ENCODE data around the gene SYNE2.
A peak's percentile ranks its signal among the peaks of the same experiment; 100 is the strongest.

SYNE2 gene

DNA sequence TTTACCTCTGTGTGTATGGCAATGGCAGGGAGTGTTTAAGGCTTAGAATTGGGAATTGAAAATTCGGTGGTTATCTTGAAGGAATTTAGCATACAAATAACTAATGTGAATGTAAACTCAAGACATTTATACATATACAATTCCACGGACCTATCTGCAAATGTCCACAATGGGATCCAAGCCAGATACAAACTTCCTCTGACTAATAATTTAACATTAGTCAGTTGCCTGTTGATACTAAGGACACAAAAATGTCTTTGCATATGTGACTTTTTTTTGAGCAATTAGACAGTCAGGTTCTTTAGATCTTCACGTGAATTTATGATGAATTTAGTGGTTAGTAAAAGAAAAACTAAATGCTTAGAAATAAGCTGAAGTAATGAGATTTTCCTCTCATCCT, 400.9 kb downstream of the SYNE2 start:
- TF ChIP-seq CTCF (IDR thresholded peaks at IDR 0.05; ENCODE audit: low read depth, low read length), result no peak
- H3K4me3 ChIP-seq (ENCODE audit: low read depth, low read length), result peak overlapping the region; percentile 21; the same call in 1 of the 2 replicates

- no peak for TF ChIP-seq CTCF (IDR thresholded peaks at IDR 0.05; ENCODE audit: low read depth, low read length)
- no peak overlapping the region for H3K4me3 ChIP-seq (ENCODE audit: low read depth, low read length)
These were observed 403.0 kb downstream of the SYNE2 start for GRCh38 chr14:64255756-64256155.

- no peak for TF ChIP-seq CTCF (IDR thresholded peaks at IDR 0.05; ENCODE audit: low read depth, low read length)
- H3K4me3 ChIP-seq (ENCODE audit: low read depth, low read length), result no peak overlapping the region
These were observed 407.6 kb downstream of the SYNE2 start for GRCh38 chr14:64260418-64260817.

GRCh38 chr14:64265222-64265621, 412.4 kb downstream of the SYNE2 start:
- TF ChIP-seq CTCF (IDR thresholded peaks at IDR 0.05; ENCODE audit: low read depth, low read length), result no peak
- H3K4me3 ChIP-seq (ENCODE audit: low read depth, low read length), result no peak overlapping the region

GRCh38 chr14:64266239-64266638, 413.4 kb downstream of the SYNE2 start:
- TF ChIP-seq CTCF (IDR thresholded peaks at IDR 0.05; ENCODE audit: low read depth, low read length), result no peak
- no peak overlapping the region for H3K4me3 ChIP-seq (ENCODE audit: low read depth, low read length)

DNA sequence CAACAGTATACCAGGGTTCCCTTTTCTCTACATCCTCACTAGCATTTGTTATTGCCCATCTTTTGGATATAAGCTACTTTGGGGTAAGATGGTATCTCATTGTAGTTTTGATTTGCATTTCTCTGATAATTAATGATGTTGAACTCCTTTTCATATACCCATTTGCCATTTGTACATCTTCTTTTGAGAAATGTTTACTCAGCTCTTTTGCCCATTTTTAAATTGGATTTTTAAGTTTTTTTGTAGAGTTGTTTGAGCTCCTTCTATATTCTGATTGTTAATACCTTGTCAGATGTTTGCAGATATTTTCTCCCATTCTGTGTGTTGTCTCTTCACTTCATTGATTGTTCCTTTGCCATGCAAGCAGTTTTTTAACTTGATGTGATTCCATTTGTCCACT, 419.2 kb downstream of the SYNE2 start:
- no peak overlapping the region for H3K4me3 ChIP-seq (ENCODE audit: low read depth, low read length)
- TF ChIP-seq CTCF (IDR thresholded peaks at IDR 0.05; ENCODE audit: low read depth, low read length), result no peak

Measured in WI38 (cell line).